Lower leg skin (tissue), 4 donors: ENCODE results near the gene PSMG4. TPM values are rescaled to one million over a fixed set of nuclear protein-coding genes. Genes with fewer than 3 reads are reported as not detected.

ENCODE experiments used
- DNase-seq, 2 donors: peaks; one replicate each; pipeline ENCODE4 v3.0.0-alpha.2; 2019; ENCODE audit warnings: low spot score in 2 of 2
- H3K4me3 ChIP-seq: fragments of 200-600 bp; sonication (generic); 2 replicates; pipeline ENCODE4 v1.5.1; 2017; ENCODE audit warnings: mild to moderate bottlenecking, low read depth; ENCODE audit not compliant: poor library complexity, severe bottlenecking
- POLR2A ChIP-seq, 2 donors: fragments of 450-650 bp; IDR thresholded peaks; one replicate each; pipeline ENCODE4 v1.6.1; 2016 to 2017; ENCODE audit warnings: antibody characterized with exemption in 2 of 2, mild to moderate bottlenecking in 1 of 2, moderate library complexity in 1 of 2
- WGBS, 2 donors: methylation state at CpG; one replicate each; pipeline ENCODE4 v1.1.5; 2018; 5-methylcytosine and 5-hydroxymethylcytosine counted together
- intact Hi-C: fragments of 100-400 bp; cut with DNase I; formaldehyde crosslinking; loops from one replicate; pipeline ENCODE4 v1.15.0; 2023; ENCODE audit warnings: low total_unique reads
- total RNA-seq, 4 donors: library from RNA; depleted of rRNA; stranded (reverse); fragments of >200 nt; gene quantifications; one replicate each; pipeline ENCODE4 v1.1.0, GENCODE V29; 2016
- TF ChIP-seq, protein P1 (sequence below), 3 donors: fragments of 450-650 bp; IDR thresholded peaks; one replicate each; pipeline ENCODE4 v1.5.1; 2016; ENCODE audit warnings: antibody characterized with exemption in 3 of 3, mild to moderate bottlenecking in 3 of 3, moderate library complexity in 2 of 3

The PSMG4 gene
- total RNA-seq, 4 donors from 2014 or later: 16.2 to 22.1 (median 19.1) TPM

DNA sequence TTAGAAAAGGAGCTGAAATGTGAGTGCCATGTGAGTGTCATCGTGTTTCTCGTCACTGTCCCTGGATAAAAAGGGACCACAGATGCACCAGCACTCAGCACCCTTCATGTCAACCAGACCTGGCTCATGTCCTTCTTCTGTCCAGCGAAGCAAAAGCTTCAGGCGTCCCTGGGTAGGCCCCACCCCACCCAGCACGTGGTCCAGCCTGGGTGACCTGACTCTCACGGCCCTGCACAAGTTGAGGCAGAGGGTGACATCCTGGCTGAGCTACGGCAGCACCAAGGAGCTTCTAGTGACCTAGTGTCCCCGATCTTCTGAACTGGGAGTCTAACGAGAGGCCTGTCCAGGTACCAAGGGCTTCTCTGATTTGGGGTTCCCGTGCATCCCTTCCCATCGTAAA is 37.8 kb downstream of the PSMG4 start:
- H3K4me3 ChIP-seq: no peak overlapping the region
- DNase-seq: peak in 1 of 2 donors; percentile 80
- WGBS, 2 donors: 90 to 93% methylated on average over 10 to 11 of the region's 11 CpGs
- TF ChIP-seq POLR2A (IDR thresholded peaks at IDR 0.05): no peak
- TF ChIP-seq, protein P1, sequence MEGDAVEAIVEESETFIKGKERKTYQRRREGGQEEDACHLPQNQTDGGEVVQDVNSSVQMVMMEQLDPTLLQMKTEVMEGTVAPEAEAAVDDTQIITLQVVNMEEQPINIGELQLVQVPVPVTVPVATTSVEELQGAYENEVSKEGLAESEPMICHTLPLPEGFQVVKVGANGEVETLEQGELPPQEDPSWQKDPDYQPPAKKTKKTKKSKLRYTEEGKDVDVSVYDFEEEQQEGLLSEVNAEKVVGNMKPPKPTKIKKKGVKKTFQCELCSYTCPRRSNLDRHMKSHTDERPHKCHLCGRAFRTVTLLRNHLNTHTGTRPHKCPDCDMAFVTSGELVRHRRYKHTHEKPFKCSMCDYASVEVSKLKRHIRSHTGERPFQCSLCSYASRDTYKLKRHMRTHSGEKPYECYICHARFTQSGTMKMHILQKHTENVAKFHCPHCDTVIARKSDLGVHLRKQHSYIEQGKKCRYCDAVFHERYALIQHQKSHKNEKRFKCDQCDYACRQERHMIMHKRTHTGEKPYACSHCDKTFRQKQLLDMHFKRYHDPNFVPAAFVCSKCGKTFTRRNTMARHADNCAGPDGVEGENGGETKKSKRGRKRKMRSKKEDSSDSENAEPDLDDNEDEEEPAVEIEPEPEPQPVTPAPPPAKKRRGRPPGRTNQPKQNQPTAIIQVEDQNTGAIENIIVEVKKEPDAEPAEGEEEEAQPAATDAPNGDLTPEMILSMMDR (IDR thresholded peaks at IDR 0.05): no peak
- intact Hi-C loops: no loop called here

GRCh38 chr6:3297006-3297405 is 38.3 kb downstream of the PSMG4 start:
- WGBS, 2 donors: 81 to 89% methylated on average over 9 of the region's 9 CpGs
- no peak overlapping the region for H3K4me3 ChIP-seq
- intact Hi-C loops: no loop called here
- TF ChIP-seq POLR2A (IDR thresholded peaks at IDR 0.05): no peak
- TF ChIP-seq, protein P1 (IDR thresholded peaks at IDR 0.05): no peak
- peak in 1 of 2 donors; percentile 78 for DNase-seq

- 78% methylated on average over 11 of the region's 11 CpGs for WGBS, 2 donors
- DNase-seq: peak in 1 of 2 donors; percentile 76
- TF ChIP-seq, protein P1 (IDR thresholded peaks at IDR 0.05): no peak
- TF ChIP-seq POLR2A (IDR thresholded peaks at IDR 0.05): no peak
- intact Hi-C loops: no loop called here
- H3K4me3 ChIP-seq: no peak overlapping the region
These were observed 39.2 kb downstream of the PSMG4 start for GRCh38 chr6:3297909-3298308.

GRCh38 chr6:3299221-3299620 is 40.5 kb downstream of the PSMG4 start:
- 95 to 96% methylated on average over 10 of the region's 10 CpGs for WGBS, 2 donors
- H3K4me3 ChIP-seq: no peak overlapping the region
- TF ChIP-seq POLR2A (IDR thresholded peaks at IDR 0.05): no peak
- TF ChIP-seq, protein P1 (IDR thresholded peaks at IDR 0.05): no peak
- no peak for DNase-seq
- intact Hi-C loops: no loop called here

DNA sequence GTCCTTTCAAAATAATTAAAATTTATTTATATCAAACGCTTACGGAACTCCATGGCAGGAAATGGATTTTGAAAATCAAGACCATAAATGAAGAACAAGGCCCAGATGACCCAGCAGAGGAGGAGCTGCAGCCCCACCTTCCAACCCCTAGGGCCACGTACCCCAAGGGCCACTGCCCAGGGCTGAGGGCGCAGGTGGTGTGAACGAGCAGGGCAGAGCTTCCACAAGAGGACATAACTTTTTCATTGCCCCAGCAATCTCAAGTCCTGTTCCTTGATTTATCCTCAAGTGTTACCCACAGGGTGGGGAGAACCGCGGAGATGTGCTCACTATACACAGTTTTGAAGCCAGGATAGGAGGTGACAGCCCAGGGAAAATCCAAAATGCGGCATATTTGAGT is 42.8 kb downstream of the PSMG4 start:
- 96 to 97% methylated on average over 8 of the region's 8 CpGs for WGBS, 2 donors
- no peak overlapping the region for H3K4me3 ChIP-seq
- intact Hi-C loops: no loop called here
- DNase-seq: peak in 1 of 2 donors; percentile 53
- no peak for TF ChIP-seq POLR2A (IDR thresholded peaks at IDR 0.05)
- TF ChIP-seq, protein P1 (IDR thresholded peaks at IDR 0.05): no peak

DNA sequence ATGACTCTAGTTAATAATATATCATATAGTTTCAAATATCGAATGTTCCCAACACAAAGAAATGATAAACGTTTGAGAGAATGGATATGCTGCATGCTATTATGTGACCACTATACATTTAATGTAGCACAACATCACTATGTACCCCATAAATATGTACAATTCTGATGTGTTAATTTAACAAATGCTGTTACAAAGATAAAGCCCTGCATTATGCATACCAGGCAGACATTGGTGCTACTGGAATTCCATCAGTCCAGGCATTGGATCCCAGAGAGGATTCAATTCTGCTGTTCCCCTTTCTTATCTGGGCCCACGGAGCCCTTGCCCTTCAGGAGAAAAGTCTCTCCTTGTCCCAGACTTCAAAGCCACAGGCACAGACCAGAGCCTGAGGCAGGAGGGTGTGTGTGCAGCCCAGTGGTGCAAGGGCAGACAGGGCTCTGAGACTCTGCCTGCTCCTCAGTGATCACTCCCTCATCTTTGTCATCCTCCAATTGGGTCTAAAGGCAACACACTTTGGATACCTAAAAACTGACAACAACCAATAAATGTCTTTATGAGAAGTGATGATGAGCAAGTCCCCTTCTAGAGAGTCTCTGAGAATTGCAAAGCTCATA is 45.2 kb downstream of the PSMG4 start:
- intact Hi-C loops: no loop called here
- DNase-seq: peak in 1 of 2 donors; percentile 12
- TF ChIP-seq, protein P1 (IDR thresholded peaks at IDR 0.05): no peak
- TF ChIP-seq POLR2A (IDR thresholded peaks at IDR 0.05): no peak
- 92% methylated on average over 3 of the region's 3 CpGs for WGBS, 2 donors
- H3K4me3 ChIP-seq: no peak overlapping the region
